ENCODE measurements around the gene OSGIN1.

Gene OSGIN1

DNA sequence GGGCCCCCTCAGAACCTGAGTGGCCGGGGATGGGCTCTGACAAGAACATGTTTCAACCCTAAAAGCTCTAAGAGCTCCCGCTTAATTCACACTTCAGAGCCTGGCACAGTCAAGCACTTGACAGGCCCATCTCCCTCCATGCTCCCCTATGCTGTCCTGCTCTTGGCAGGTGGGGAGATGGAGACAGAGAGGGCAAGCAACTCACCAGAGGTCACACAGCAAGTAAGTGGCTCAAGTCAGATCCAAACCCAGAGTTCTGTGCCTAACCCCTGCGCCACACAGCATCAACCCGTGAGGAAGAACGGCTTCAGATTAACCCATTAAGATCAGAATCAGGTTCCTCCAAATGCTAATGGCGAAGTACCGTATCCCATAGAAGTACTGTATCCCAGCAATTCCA, 51.4 kb downstream of the OSGIN1 start:
- Mint-ChIP-seq H3K4me3 (no peak overlapping the region), H3K36me3 (no peaks in the 10 kb centered on the region), H3K27me3 (peaks cover 21% of the 10 kb centered on the region), H3K27ac (no peak overlapping the region), H3K9me3 (peaks cover 3% of the 10 kb centered on the region), H3K4me1 (no peaks in the 10 kb centered on the region)
- ATAC-seq = no peak

DNA sequence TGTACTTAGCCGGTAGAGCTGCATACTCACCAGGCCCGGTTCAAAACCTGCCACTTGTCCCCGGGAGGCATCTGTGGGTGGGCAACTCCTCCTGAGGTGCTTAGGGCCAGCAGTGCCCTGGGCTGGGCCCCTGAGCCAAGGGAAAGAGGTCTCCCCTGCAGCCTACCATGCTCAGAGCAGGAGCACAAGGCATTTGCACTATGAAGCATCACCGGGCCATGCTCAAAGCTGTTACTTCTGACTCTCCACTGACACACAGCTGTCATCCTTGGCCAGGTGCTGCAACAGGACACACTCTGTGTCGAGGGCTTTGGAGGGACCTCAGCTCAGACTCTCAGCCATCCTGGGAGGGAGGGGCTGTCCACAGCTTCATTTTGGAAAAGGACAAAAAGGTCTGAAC, 52.4 kb downstream of the OSGIN1 start:
- no peak for ATAC-seq
- Mint-ChIP-seq H3K27ac (no peak overlapping the region), H3K4me1 (no peaks in the 10 kb centered on the region), H3K36me3 (no peaks in the 10 kb centered on the region), H3K4me3 (no peak overlapping the region), H3K27me3 (peaks cover 26% of the 10 kb centered on the region), H3K9me3 (peaks cover 3% of the 10 kb centered on the region)

DNA sequence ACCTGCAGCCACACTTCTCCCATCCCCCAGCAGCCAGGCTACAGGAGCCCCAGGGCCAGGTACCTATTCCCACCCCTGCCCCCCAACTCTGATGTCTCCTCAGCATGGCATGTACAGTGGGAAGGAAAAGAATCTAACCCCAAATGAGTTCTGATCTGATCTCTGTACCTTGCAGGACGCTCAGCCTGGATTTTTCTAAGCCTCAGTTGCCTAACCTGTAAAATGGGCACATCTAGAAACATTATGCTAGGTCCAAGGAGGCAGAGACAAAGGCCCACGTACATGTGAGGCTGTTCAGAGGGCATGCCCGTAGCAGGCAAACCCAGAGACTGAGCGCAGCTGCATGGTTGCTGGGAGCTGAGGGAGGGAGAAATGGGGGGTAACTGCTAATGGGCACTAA, 54.5 kb downstream of the OSGIN1 start:
- Mint-ChIP-seq H3K4me3 (no peak overlapping the region), H3K9me3 (peaks cover 3% of the 10 kb centered on the region), H3K4me1 (no peaks in the 10 kb centered on the region), H3K27ac (no peak overlapping the region), H3K36me3 (no peaks in the 10 kb centered on the region), H3K27me3 (peaks cover 30% of the 10 kb centered on the region)
- no peak for ATAC-seq

DNA sequence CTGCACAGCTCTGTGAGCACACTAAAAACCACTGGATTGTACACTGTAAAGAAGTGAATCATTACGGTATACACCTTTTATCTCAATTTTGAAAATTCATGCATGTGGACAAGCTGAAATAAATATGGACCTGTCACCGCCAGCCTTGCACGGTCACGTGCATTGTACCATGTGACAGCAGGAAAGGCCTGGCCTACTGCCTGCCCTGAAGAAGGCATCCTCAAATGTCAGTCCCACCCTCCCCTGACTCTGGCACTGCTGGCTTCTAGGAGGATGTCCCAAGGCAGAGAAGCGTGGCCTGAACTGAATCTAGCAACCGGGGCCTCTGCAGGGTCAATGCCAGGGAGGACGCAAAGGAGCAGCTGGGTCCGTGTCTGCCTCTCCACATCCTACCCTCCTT, 54.9 kb downstream of the OSGIN1 start:
- H3K9me3 Mint-ChIP-seq = peaks cover 3% of the 10 kb centered on the region
- no peaks in the 10 kb centered on the region for H3K4me1 Mint-ChIP-seq
- no peak for ATAC-seq
- H3K4me3 Mint-ChIP-seq = no peak overlapping the region
- no peak overlapping the region for H3K27ac Mint-ChIP-seq
- H3K27me3 Mint-ChIP-seq = peaks cover 25% of the 10 kb centered on the region
- no peaks in the 10 kb centered on the region for H3K36me3 Mint-ChIP-seq

DNA sequence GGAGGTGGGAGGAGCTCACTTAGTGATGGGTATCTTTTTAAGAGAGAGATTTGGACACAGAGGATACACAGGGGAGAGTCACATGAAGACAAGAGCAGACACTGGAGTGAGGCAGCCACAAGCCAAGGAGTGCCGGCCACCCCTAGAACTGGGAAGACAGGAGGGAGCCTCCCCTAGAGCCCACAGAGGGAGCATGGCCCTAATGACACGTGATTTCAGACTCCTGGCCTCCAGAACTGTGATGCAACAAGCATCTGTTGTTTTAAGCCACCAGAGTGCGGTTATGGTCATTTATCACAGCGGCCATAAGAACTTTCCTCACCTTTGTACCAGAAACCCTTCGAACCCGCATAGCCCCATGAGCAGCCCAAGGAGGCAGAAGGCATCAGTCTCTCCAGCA, 56.2 kb downstream of the OSGIN1 start:
- no peak overlapping the region for H3K4me3 Mint-ChIP-seq
- no peaks in the 10 kb centered on the region for H3K36me3 Mint-ChIP-seq
- peaks cover 5% of the 10 kb centered on the region for H3K4me1 Mint-ChIP-seq
- peaks cover 26% of the 10 kb centered on the region for H3K27me3 Mint-ChIP-seq
- H3K9me3 Mint-ChIP-seq = peaks cover 3% of the 10 kb centered on the region
- no peak for ATAC-seq
- H3K27ac Mint-ChIP-seq = no peak overlapping the region

DNA sequence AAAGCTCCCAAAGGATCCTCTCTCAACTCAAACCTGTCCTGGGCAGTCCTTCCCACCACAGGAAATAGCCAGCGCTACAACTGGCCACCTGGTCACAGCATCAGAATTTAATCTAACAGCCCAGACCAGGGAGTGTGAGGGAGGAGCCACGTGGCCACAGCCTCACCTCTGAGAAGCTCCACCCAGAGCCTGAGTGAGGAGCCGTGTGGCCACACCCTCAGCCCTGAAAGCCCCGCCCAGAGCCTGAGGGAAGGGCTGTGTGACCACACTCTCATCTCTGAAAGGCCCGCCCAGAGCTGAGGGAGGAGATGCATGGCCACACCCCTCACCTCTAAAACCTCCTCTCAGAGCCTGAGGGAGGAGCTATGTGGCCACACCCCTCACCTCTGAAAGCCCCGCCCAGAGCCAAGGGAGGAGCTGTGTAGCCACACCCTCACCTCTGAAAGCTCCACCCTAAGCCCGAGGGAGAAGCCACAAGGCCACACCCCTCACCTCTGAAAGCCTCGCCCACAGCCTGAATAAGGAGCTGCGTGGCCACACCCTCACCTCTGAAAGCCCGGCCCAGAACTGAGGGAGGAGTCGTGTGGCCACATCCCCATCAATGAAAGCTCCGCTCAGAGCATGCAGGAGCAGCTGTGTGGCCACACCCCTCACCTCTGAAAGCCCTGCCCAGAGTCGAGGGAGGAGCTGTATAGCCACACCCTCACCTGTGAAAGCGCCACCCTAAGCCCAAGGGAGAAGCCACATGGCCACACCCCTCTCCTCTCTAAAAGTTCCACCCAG, 60.9 kb downstream of the OSGIN1 start:
- peak overlapping the region; percentile 9 for H3K4me3 Mint-ChIP-seq
- peak; percentile 76 for ATAC-seq
- H3K36me3 Mint-ChIP-seq = no peaks in the 10 kb centered on the region
- peaks cover 13% of the 10 kb centered on the region for H3K4me1 Mint-ChIP-seq
- peaks cover 6% of the 10 kb centered on the region for H3K9me3 Mint-ChIP-seq
- H3K27ac Mint-ChIP-seq = no peak overlapping the region
- H3K27me3 Mint-ChIP-seq = peaks cover 44% of the 10 kb centered on the region

DNA sequence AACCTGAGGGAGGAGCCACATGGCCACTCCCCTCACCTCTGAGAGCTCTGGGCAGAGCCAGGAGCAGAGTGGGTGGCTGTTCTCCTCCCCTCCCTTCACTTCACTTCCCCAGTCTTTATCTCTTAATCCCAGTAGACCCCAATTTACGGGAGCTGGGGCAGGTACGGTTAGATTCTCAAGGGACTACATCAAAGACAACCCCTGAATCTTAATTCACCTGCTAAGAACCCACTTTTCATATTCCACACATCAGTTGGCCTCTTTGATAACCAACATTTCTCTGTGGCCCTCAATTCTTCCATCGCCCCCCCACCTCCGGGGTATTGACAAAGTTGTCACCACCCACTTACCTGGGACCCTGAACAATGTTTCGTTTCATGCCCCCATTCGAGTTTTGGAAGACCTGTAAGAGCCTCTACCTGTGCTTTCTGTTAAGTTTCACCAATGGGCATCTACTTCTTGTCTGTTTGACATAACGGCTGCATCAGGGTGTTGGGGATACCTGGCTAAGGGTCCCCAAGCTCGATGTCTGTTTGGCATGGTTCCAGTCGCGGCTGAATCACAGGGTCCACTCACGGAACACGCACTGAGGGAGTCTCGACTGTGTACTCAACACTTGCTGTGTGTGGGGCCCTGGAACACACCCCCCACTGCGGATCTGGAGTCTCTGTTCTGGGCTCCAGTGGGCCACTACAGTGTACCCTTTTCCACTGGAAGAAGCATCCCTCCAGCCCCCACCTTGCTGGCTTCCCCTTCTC, 61.7 kb downstream of the OSGIN1 start:
- Mint-ChIP-seq H3K4me3 (peak overlapping the region; percentile 9), H3K4me1 (peaks cover 13% of the 10 kb centered on the region), H3K9me3 (peaks cover 6% of the 10 kb centered on the region), H3K27ac (no peak overlapping the region), H3K36me3 (no peaks in the 10 kb centered on the region), H3K27me3 (peaks cover 45% of the 10 kb centered on the region)
- ATAC-seq = no peak

DNA sequence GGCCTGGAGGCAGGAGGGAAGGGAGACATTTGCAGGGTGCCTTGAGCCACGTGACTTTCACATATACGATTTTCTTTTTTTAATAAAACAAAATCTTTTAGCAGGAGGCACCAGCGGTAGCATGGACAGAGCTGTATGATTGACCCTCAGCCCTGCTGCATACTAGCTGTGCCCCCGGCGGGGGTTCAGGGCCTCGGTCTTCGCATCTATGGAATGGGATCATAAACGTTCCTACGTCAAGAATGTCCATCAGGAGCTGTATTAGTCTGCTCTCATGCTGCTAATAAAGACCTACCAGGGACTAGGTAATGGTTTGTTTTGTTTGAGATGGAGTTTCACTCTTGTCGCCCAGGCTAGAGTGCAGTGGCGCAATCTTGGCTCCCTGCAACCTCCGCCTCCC, 62.4 kb downstream of the OSGIN1 start:
- H3K4me3 Mint-ChIP-seq = no peak overlapping the region
- H3K4me1 Mint-ChIP-seq = peaks cover 13% of the 10 kb centered on the region
- no peaks in the 10 kb centered on the region for H3K36me3 Mint-ChIP-seq
- H3K27me3 Mint-ChIP-seq = peaks cover 45% of the 10 kb centered on the region
- no peak overlapping the region for H3K27ac Mint-ChIP-seq
- no peak for ATAC-seq
- peaks cover 6% of the 10 kb centered on the region for H3K9me3 Mint-ChIP-seq
